Small intestine (tissue), 7 donors: Measurements from ENCODE around the gene CDC5L. TPM values are rescaled to one million over a fixed set of nuclear protein-coding genes. Genes with fewer than 3 reads are reported as not detected.
"Not testable (repeated sequence)": the region's sequence is repeated elsewhere in the genome, so short reads cannot be mapped to it uniquely, and the experiment has no call there.

Experiments used
- DNase-seq, 2 donors: peaks; one replicate each; pipeline versions ENCODE4 v3.0.0 to v3.0.0-alpha.2; 2013
- FAIRE-seq: peaks from 2 replicates; lab custom pipeline; 2012; peaks lifted over from hg19 to GRCh38; lab: Jason Lieb, UNC
- H3K27ac ChIP-seq, 3 donors: one replicate each; pipeline ENCODE4 v1.5.1; 2013; ENCODE audit warnings: low read length in 2 of 3, mild to moderate bottlenecking in 2 of 3, control low read depth in 1 of 3, inconsistent platforms in 1 of 3, low read depth in 1 of 3, moderate library complexity in 1 of 3
- H3K27me3 ChIP-seq, 3 donors: one replicate each; pipeline ENCODE4 v1.6.1; 2013; ENCODE audit warnings: low read length in 3 of 3, inconsistent platforms in 1 of 3; ENCODE audit not compliant: control insufficient read depth in 3 of 3, insufficient read depth in 3 of 3
- H3K36me3 ChIP-seq, 3 donors: one replicate each; pipeline ENCODE4 v1.6.1; 2013; ENCODE audit warnings: low read length in 3 of 3, inconsistent platforms in 1 of 3, low read depth in 1 of 3, mild to moderate bottlenecking in 1 of 3, moderate library complexity in 1 of 3; ENCODE audit not compliant: control insufficient read depth in 3 of 3, insufficient read depth in 2 of 3
- H3K4me1 ChIP-seq, 3 donors: one replicate each; pipeline ENCODE4 v1.6.1; 2013; ENCODE audit warnings: low read length in 2 of 3, inconsistent platforms in 1 of 3, low read depth in 1 of 3, mild to moderate bottlenecking in 1 of 3, moderate library complexity in 1 of 3; ENCODE audit not compliant: control insufficient read depth in 3 of 3, insufficient read depth in 2 of 3
- H3K4me3 ChIP-seq, 3 donors: one replicate each; pipeline ENCODE4 v1.5.1; 2013; ENCODE audit warnings: low read length in 3 of 3, control low read depth in 1 of 3, inconsistent platforms in 1 of 3, low read depth in 1 of 3, mild to moderate bottlenecking in 1 of 3, moderate library complexity in 1 of 3
- H3K9me3 ChIP-seq, 2 donors: one replicate each; pipeline ENCODE4 v1.6.1; 2013; ENCODE audit warnings: low read depth in 1 of 2, low read length in 1 of 2; ENCODE audit not compliant: control insufficient read depth in 2 of 2, insufficient read depth in 1 of 2
- WGBS, 3 donors: extraction: QIAGEN DNeasy Blood & Tissue Kit; methylation state at CpG; one replicate each; pipeline ENCODE4 v1.1.7; 2013; 5-methylcytosine and 5-hydroxymethylcytosine counted together
- polyA plus RNA-seq, 4 donors: library from polyadenylated mRNA; stranded (reverse) in 3 of 4; unstranded in 1 of 4; fragments of 200-250 nt in 3 of 4; fragments of 120-200 nt in 1 of 4; gene quantifications; one replicate each; pipeline versions ENCODE4 v1.2.1 to v1.2.3, GENCODE V29; 2013
- donor health status: healthy with polysubstance abuse.
- donor health status: control.
- donor health status: control.
- donor health status: Bipolar disorder and iron deficiency.
- donor health status: healthy.

CDC5L gene
- polyA plus RNA-seq, 4 donors: 8.6 to 21.2 (median 9.7) TPM

DNA sequence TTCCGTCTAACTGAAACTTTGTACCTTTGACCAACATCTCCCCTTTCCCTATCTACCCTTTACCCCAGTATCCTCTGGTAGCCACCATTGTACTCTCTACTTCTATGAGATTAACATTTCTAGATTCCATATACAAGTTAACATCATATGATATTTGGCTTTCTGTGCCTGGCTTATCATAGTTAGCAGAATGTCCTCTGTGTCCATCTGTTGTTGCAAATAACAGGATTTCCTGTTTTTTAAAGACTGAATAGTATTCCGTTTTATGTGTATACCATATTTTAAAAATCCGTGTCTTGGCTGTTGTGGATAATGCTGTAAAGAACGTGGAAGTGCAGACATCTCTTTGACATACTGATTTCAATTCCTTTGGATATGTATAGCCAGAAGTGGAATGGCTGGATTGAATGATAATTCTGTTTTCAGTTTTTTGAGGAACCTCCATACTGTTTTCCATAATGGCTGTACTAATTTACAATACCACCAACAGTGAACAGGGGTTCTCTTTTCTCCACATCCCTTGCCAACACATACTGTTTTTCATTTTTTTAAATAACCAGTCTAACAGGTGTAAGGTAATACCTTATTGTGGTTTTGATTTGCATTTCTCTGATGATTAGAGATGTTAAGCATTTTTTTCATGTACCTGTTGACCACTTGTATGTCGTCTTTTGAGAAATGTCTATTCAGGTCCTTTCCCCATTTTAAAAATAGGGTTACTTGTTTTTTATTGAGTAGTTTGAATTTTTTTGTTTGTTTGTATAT lies 53.8 kb downstream of the CDC5L start:
- FAIRE-seq (no peak), DNase-seq (no peak)
- no peaks in the 10 kb centered on the region for H3K27me3 ChIP-seq
- no peak overlapping the region for H3K4me3 ChIP-seq
- peaks cover 3 to 21% (median 8%) of the 10 kb centered on the region in 3 donors for H3K36me3 ChIP-seq
- peaks cover 0 to 20% of the 10 kb centered on the region in 2 donors for H3K9me3 ChIP-seq
- H3K27ac ChIP-seq: no peak overlapping the region
- peaks cover 0 to 2% (median 0%) of the 10 kb centered on the region in 3 donors for H3K4me1 ChIP-seq
- 95 to 97% (median 97%) methylated on average over 5 of the region's 5 CpGs for WGBS, 3 donors

- no peak for FAIRE-seq
- Histone ChIP-seq H3K27me3 (no peaks in the 10 kb centered on the region), H3K4me3 (no peak overlapping the region), H3K27ac (no peak overlapping the region), H3K9me3 (peaks cover 0 to 20% of the 10 kb centered on the region in 2 donors), H3K4me1 (peaks cover 0 to 2% (median 0%) of the 10 kb centered on the region in 3 donors), H3K36me3 (peaks cover 3 to 21% (median 6%) of the 10 kb centered on the region in 3 donors)
- DNase-seq: no peak
- 76 to 93% (median 81%) methylated on average over 1 of the region's 1 CpG for WGBS, 3 donors
Measured at GRCh38 chr6:44442236-44442635, 54.7 kb downstream of the CDC5L start.

DNA sequence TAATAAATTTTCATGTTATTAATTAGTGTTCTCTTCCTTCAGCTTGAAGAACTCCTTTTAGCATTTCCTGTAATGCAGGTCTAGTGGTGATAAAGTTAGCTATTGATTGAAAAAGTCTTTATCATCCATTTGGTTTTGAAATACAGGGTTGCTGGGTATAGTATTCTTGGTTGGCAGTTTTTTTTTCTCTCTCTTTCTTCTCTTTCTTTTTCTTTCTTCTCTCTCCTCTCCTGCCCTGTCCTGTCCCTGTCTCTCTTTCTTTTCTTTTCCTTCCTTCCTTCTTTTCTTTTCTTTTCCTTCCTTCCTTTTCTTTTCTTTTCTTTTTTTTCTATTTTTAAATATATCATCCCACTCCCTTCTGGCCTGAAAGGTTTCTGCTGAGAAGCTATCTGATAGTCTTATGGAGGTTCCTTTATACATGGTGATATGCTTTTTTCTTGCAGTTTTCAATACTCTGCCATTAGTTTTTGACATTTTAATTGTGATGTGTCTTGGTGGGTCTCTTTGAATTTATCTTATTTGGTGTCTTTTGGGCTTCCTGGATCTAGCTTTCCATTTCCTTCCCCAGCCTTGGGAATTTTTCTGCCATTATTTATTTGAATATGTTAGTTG lies 55.4 kb downstream of the CDC5L start:
- Histone ChIP-seq H3K27me3 (no peaks in the 10 kb centered on the region), H3K4me1 (peaks cover 0 to 2% (median 0%) of the 10 kb centered on the region in 3 donors), H3K27ac (no peak overlapping the region), H3K36me3 (peaks cover 3 to 20% (median 9%) of the 10 kb centered on the region in 3 donors), H3K4me3 (no peak overlapping the region), H3K9me3 (peaks cover 0 to 20% of the 10 kb centered on the region in 2 donors)
- DNase-seq (no peak), FAIRE-seq (no peak)

GRCh38 chr6:44444853-44445252 lies 57.3 kb downstream of the CDC5L start:
- H3K4me1 ChIP-seq: no peaks in the 10 kb centered on the region
- no peak for FAIRE-seq
- no peak overlapping the region for H3K27ac ChIP-seq
- 71 to 89% (median 87%) methylated on average over 1 of the region's 1 CpG for WGBS, 3 donors
- peaks cover 3 to 19% (median 12%) of the 10 kb centered on the region in 3 donors for H3K36me3 ChIP-seq
- H3K4me3 ChIP-seq: no peak overlapping the region
- H3K9me3 ChIP-seq: peaks cover 0 to 20% of the 10 kb centered on the region in 2 donors
- no peaks in the 10 kb centered on the region for H3K27me3 ChIP-seq
- no peak for DNase-seq

DNA sequence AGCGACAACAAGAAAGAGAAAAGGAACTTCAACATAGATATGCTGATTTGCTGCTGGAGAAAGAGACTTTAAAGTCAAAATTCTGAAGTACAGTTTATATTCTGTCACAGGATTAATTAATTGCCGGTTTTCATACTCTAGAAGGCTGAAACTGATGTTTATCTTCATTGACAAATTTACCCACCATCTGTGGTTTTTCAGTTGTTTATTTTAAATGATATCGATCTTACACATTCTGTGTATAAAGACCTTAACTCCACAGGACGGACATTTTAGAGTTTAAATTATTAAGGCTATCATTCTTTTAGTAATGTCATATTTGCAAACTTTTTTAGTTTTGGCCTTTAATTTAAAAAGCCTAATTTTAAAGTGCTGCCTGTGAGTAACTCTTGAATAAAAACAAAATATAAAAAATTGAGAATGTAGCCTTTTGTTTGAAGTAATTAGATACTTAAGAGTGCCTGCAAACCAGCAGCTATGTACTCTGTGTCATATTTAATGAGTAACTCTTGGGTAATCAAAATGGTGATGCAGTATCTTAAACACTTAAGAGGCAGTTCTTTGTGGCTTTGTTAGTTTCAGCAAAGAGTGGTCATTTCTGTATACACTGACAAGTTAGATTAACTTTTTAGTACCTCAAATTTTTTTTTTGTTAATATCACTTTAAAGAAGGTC lies 59.3 kb downstream of the CDC5L start:
- DNase-seq: peak in 1 of 2 donors; percentile 10
- Histone ChIP-seq H3K9me3 (peaks cover 0 to 15% of the 10 kb centered on the region in 2 donors), H3K4me1 (no peaks in the 10 kb centered on the region), H3K27ac (no peak overlapping the region), H3K36me3 (peaks cover 3 to 13% (median 11%) of the 10 kb centered on the region in 3 donors), H3K27me3 (no peaks in the 10 kb centered on the region), H3K4me3 (no peak overlapping the region)
- peak; percentile 5 for FAIRE-seq
- 67 to 81% (median 78%) methylated on average over 4 of the region's 4 CpGs for WGBS, 3 donors

DNA sequence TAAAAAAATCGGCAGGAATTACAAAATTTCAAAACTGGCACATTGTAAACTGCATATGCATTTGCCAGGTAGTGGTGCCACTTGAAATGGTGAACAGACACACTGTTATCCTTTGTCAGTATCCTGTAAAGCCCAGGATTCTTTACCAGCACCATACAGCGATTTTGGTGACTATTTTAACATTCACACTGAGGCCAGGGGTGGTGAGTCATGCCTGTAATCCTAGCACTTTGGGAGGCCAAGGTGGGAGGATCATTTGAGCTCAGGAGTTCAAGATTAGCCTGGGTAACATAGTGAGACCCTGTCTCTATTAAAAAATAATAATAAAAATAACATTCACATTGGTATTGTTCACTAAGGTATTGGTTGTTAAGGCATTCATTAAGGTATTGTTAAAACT lies 61.7 kb downstream of the CDC5L start:
- 81 to 94% (median 89%) methylated on average over 2 of the region's 2 CpGs for WGBS, 3 donors
- DNase-seq, FAIRE-seq: not testable (repeated sequence)

DNA sequence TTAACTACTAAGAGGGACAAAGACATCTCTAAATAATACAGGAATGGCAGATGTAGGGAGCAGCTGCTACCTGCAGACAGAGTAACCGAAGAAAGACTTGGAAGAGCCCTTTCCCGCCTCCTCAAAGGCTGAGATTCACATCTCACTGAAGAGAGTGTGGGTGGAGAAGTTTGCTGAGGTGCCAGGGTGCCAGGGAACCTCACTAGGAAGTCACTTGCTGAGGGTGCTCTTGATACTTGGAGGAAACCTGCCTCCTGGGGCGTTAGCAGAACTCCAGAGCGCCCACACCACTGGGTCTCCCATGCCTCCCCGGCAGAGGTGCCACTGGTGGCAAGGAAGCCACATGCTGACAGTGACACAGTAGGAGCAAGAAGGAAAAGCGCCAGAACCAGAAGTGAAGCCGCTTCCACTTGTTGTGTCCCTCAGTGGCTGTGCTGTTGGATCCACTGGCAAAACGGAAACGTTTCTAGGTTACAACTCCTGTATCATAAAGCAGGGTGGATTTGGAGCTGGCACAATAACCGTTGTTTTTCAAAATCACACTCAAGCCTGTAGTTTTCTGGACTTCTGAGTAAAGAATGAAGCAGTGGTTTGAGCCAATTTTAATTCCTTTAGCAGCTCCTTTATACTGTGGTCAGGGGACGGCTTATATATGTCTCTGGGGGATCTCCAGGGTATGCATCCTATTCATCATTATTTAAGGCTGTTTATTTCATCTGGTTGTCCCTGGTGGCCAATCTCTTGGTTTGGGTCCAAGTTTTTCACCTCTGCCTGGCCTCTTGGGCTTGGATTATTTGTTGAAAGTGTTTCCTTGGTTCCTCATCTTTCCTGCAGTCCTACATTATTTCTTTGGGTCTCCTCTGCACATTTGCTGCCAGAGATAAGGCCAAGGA lies 64.5 kb downstream of the CDC5L start:
- Histone ChIP-seq H3K27ac (no peak overlapping the region), H3K27me3 (no peaks in the 10 kb centered on the region), H3K4me1 (peaks cover 0 to 4% (median 0%) of the 10 kb centered on the region in 3 donors), H3K36me3 (peaks cover 0 to 10% (median 8%) of the 10 kb centered on the region in 3 donors), H3K9me3 (no peaks in the 10 kb centered on the region), H3K4me3 (no peak overlapping the region)
- no peak for FAIRE-seq
- DNase-seq: no peak
- whole genome bisulfite sequencing, 3 donors: 90 to 91% (median 91%) methylated on average over 11 of the region's 11 CpGs

More for the DNA sequence above, 61.7 kb downstream of the CDC5L start:
- H3K36me3 ChIP-seq: peaks cover 3 to 14% (median 13%) of the 10 kb centered on the region in 3 donors
- H3K27me3 ChIP-seq, H3K9me3 ChIP-seq, H3K4me1 ChIP-seq, H3K27ac ChIP-seq, H3K4me3 ChIP-seq: not testable (repeated sequence)
